Measurements from ENCODE around the gene HMGCR. TPM values are rescaled to one million over a fixed set of nuclear protein-coding genes. Genes with fewer than 3 reads are reported as not detected.
"Not testable (repeated sequence)": the region's sequence is repeated elsewhere in the genome, so short reads cannot be mapped to it uniquely, and the experiment has no call there.

Gene HMGCR
- total and polyA plus RNA-seq, 3 donors from 2014 or later, result 33.6 to 49.8 (median 44.8) TPM

- no peaks in the 10 kb centered on the region for H3K27me3 ChIP-seq
- peaks cover 4% of the 10 kb centered on the region for H3K4me1 ChIP-seq
- no peak for TF ChIP-seq POLR2A (IDR thresholded peaks at IDR 0.05)
- TF ChIP-seq, protein P1, sequence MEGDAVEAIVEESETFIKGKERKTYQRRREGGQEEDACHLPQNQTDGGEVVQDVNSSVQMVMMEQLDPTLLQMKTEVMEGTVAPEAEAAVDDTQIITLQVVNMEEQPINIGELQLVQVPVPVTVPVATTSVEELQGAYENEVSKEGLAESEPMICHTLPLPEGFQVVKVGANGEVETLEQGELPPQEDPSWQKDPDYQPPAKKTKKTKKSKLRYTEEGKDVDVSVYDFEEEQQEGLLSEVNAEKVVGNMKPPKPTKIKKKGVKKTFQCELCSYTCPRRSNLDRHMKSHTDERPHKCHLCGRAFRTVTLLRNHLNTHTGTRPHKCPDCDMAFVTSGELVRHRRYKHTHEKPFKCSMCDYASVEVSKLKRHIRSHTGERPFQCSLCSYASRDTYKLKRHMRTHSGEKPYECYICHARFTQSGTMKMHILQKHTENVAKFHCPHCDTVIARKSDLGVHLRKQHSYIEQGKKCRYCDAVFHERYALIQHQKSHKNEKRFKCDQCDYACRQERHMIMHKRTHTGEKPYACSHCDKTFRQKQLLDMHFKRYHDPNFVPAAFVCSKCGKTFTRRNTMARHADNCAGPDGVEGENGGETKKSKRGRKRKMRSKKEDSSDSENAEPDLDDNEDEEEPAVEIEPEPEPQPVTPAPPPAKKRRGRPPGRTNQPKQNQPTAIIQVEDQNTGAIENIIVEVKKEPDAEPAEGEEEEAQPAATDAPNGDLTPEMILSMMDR (IDR thresholded peaks at IDR 0.05), result no peak
- H3K9me3 ChIP-seq, result no peaks in the 10 kb centered on the region
- H3K36me3 ChIP-seq (ENCODE audit: low read depth, missing control alignments), result no peaks in the 10 kb centered on the region
- 68 to 72% methylated on average over 4 of the region's 4 CpGs for WGBS, 2 donors
- H3K27ac ChIP-seq, result no peak overlapping the region
- DNase-seq, result no peak
- intact Hi-C loops (cut with DNase I; ENCODE audit: low total_unique reads), result no loop called here
- no peak overlapping the region for H3K4me3 ChIP-seq
Observed at GRCh38 chr5:75331095-75332090, 5.6 kb upstream of the HMGCR start.

- H3K4me1 ChIP-seq, result peaks cover 11% of the 10 kb centered on the region
- H3K27me3 ChIP-seq; H3K9me3 ChIP-seq; H3K27ac ChIP-seq; DNase-seq; intact Hi-C loops (cut with DNase I; ENCODE audit: low total_unique reads); H3K36me3 ChIP-seq (ENCODE audit: low read depth, missing control alignments): not testable (repeated sequence)
- WGBS, 2 donors, result 71 to 80% methylated on average over 1 to 22 of the region's 23 CpGs
- H3K4me3 ChIP-seq, result peak overlapping the region in 1 of 2 donors; percentile 39
Observed at GRCh38 chr5:75333759-75334158, 3.3 kb upstream of the HMGCR start.

GRCh38 chr5:75334413-75334812 lies 2.6 kb upstream of the HMGCR start:
- H3K27me3 ChIP-seq; intact Hi-C loops (cut with DNase I; ENCODE audit: low total_unique reads); DNase-seq; H3K27ac ChIP-seq; H3K36me3 ChIP-seq (ENCODE audit: low read depth, missing control alignments); H3K9me3 ChIP-seq: not testable (repeated sequence)
- 64 to 78% methylated on average over 10 of the region's 10 CpGs for WGBS, 2 donors
- Histone ChIP-seq H3K4me1 (peaks cover 11% of the 10 kb centered on the region), H3K4me3 (peak overlapping the region in 1 of 2 donors; percentile 17)

DNA sequence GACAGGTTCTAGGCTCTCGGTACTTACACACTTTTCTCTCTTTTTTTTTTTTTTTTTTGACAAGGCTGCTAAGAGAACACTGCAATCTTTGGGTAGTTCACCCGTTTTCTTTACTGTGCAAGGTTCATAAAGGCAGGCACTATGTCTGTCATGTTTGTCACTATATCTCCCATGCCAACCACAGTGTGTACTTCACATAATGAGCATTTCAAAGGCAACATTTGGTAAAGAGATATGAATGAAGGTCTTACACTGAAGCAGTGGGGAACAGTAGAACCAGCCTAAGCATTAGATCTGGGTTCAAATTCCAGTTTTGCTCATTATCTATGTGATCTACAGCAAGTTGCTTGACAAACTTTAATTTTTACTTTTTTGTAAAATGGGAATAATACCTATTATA lies 1.5 kb upstream of the HMGCR start:
- peaks cover 11% of the 10 kb centered on the region for H3K4me1 ChIP-seq
- 42 to 50% methylated on average over 2 of the region's 2 CpGs for WGBS, 2 donors
- H3K27ac ChIP-seq, result peak overlapping the region in 1 of 2 donors; percentile 88
- H3K9me3 ChIP-seq, result no peaks in the 10 kb centered on the region
- no peak for TF ChIP-seq POLR2A (IDR thresholded peaks at IDR 0.05)
- TF ChIP-seq, protein P1 (IDR thresholded peaks at IDR 0.05), result no peak
- H3K36me3 ChIP-seq (ENCODE audit: low read depth, missing control alignments), result no peaks in the 10 kb centered on the region
- no peak for DNase-seq
- no peak overlapping the region for H3K4me3 ChIP-seq
- intact Hi-C loops (cut with DNase I; ENCODE audit: low total_unique reads), result no loop called here
- no peaks in the 10 kb centered on the region for H3K27me3 ChIP-seq

DNA sequence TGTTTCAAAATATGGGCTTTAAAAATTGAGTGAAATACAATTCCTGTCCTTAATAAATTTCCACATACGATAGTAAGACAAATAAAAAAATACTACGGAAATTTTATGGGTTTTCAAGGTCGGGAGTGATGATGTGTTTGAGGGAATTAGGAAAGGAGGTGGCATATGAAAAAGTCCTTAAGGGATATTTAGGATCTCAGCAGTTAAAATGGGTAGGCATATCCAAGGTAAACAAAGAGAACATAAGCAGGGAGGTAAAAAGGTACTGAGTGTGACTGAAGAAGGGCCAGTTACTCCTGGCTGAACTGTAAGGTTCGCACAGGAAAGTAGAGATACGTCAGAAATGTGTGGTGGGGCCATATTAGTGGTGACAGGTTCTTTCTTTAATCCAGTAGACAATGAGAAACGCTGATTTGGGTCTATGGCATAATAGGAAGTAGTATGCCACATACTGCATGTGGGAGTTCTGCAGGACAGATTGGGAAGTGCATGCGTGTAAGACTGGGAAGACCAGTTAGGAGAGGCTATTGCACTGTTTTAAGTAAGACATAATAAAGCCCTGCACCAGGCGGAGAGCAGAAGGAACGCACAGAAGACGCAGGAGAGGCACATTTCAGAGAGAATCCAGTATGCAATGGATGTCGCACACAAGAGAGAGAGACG lies 937 bp upstream of the HMGCR start:
- WGBS, 2 donors, result 3 to 5% methylated on average over 12 of the region's 12 CpGs
- H3K9me3 ChIP-seq, result no peaks in the 10 kb centered on the region
- no peaks in the 10 kb centered on the region for H3K36me3 ChIP-seq (ENCODE audit: low read depth, missing control alignments)
- intact Hi-C loops (cut with DNase I; ENCODE audit: low total_unique reads), result no loop called here
- peak overlapping the region; percentile 91 to 97 for H3K4me3 ChIP-seq
- H3K27me3 ChIP-seq, result no peaks in the 10 kb centered on the region
- peak overlapping the region; percentile 88 to 98 for H3K27ac ChIP-seq
- TF ChIP-seq, protein P1 (IDR thresholded peaks at IDR 0.05), result peak in 1 of 3 experiments; percentile 43
- no peak for TF ChIP-seq POLR2A (IDR thresholded peaks at IDR 0.05)
- H3K4me1 ChIP-seq, result peaks cover 11% of the 10 kb centered on the region
- DNase-seq, result no peak

Measured in testis (tissue), 3 donors.